Keratinocyte (primary cell): ENCODE data around the gene HSF5.

Source experiments
- EZH2 ChIP-seq: IDR thresholded peaks from one replicate; pipeline ENCODE4 v1.6.1; 2012; ENCODE audit warnings: inconsistent platforms, mild to moderate bottlenecking, low read length, moderate library complexity
- TF ChIP-seq, protein P1 (sequence below), 3 experiments: IDR thresholded peaks in 1 of 3; conservative IDR thresholded peaks in 1 of 3; optimal IDR thresholded peaks in 1 of 3; 2 replicates in 2 of 3; 3 replicates in 1 of 3; pipeline versions ENCODE3 to v1.5.1; 2011; ENCODE audit warnings: low read length in 3 of 3, mild to moderate bottlenecking in 3 of 3, moderate library complexity in 2 of 3, control low read depth in 1 of 3, inconsistent platforms in 1 of 3; ENCODE audit not compliant: insufficient read depth in 2 of 3; ENCODE audit errors: extremely low read depth in 1 of 3

DNA sequence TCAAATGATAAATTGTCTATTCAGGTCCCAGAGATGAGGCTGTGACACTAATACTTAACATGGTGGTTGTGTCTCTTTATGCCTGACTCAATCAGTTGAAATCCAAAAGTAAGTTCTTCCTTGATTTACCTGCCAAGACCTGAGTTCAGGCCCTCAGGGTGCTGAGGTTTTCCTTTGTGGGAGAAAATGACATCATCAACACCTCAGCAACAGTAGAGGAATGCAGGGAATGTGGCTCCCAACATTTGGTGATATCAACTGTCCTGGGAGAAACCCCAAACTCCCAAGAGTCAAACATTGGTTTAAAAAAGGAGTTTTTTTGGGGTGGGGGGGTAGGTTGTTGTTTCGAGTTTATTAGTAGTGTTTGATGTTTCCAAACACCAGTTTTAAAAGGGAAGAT lies 85.5 kb downstream of the HSF5 start:
- TF ChIP-seq, protein P1, sequence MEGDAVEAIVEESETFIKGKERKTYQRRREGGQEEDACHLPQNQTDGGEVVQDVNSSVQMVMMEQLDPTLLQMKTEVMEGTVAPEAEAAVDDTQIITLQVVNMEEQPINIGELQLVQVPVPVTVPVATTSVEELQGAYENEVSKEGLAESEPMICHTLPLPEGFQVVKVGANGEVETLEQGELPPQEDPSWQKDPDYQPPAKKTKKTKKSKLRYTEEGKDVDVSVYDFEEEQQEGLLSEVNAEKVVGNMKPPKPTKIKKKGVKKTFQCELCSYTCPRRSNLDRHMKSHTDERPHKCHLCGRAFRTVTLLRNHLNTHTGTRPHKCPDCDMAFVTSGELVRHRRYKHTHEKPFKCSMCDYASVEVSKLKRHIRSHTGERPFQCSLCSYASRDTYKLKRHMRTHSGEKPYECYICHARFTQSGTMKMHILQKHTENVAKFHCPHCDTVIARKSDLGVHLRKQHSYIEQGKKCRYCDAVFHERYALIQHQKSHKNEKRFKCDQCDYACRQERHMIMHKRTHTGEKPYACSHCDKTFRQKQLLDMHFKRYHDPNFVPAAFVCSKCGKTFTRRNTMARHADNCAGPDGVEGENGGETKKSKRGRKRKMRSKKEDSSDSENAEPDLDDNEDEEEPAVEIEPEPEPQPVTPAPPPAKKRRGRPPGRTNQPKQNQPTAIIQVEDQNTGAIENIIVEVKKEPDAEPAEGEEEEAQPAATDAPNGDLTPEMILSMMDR (optimal IDR thresholded peaks at IDR 0.05 in 1 of 3, IDR thresholded peaks at IDR 0.05 in 1 of 3, conservative IDR thresholded peaks at IDR 0.05 in 1 of 3; ENCODE audit: extremely low read depth in 1 of 3, insufficient read depth in 2 of 3, low read length in 3 of 3) = no peak
- TF ChIP-seq EZH2 = no peak
